SK-N-SH (cell line): ENCODE data around the gene SPINK1. TPM values are rescaled to one million over a fixed set of nuclear protein-coding genes. Genes with fewer than 3 reads are reported as not detected.

Source experiments
- CTCF ChIA-PET: fragments of 300-600, 350-600 bp; formaldehyde crosslinking; extraction: SDS; loops from one replicate; lab custom pipeline; 2021; lab: Yijun Ruan, JAX
- POLR2A ChIA-PET: fragments of 350-600 bp; sonication (Branson Sonifier 250); formaldehyde crosslinking; extraction: SDS; loops from one replicate; lab custom pipeline; 2020; ENCODE audit warnings: antibody characterized with exemption, inconsistent platforms; lab: Yijun Ruan, JAX
- DNase-seq: peaks from one replicate; pipeline ENCODE4 v3.0.0; 2012
- H2AFZ ChIP-seq: fragments of 200-600 bp; sonication (generic); 2 replicates; pipeline ENCODE4 v1.8.1; 2016; ENCODE audit warnings: antibody characterized with exemption, mild to moderate bottlenecking, low read depth
- H3F3A ChIP-seq: fragments of 200-600 bp; sonication (generic); replicated peaks from 2 replicates; pipeline ENCODE3; 2016; ENCODE audit warnings: antibody characterized with exemption, mild to moderate bottlenecking; ENCODE audit not compliant: insufficient read depth
- H3K27ac ChIP-seq, 2 experiments: fragments of 200-500 bp in 1 of 2; fragments of 200-600 bp in 1 of 2; sonication (Bioruptor generic) in 1 of 2; sonication (generic), shearing (Covaris generic) in 1 of 2; 2 replicates each; pipeline versions ENCODE4 v1.5.1 to v1.6.1; 2014 to 2016; ENCODE audit warnings: low read depth in 2 of 2, inconsistent platforms in 1 of 2, low read length in 1 of 2, mild to moderate bottlenecking in 1 of 2, mixed read lengths in 1 of 2
- H3K27me3 ChIP-seq: fragments of 200-600 bp; sonication (generic), shearing (Covaris generic); 2 replicates; pipeline ENCODE4 v1.6.1; 2016; ENCODE audit warnings: mixed run types; ENCODE audit not compliant: insufficient read depth
- H3K36me3 ChIP-seq, 2 experiments: fragments of 200-500 bp in 1 of 2; fragments of 200-600 bp in 1 of 2; sonication (Bioruptor generic) in 1 of 2; sonication (generic) in 1 of 2; replicated peaks in 1 of 2; 2 replicates each; pipeline versions ENCODE3 to v1.5.1; 2014 to 2016; ENCODE audit warnings: low read length in 1 of 2, mild to moderate bottlenecking in 1 of 2; ENCODE audit not compliant: insufficient read depth in 2 of 2, control insufficient read depth in 1 of 2
- H3K4me1 ChIP-seq, 2 experiments: fragments of 200-500 bp in 1 of 2; fragments of 200-600 bp in 1 of 2; sonication (Bioruptor generic) in 1 of 2; sonication (generic), shearing (Covaris generic) in 1 of 2; 2 replicates each; pipeline versions ENCODE4 v1.5.1 to v1.6.1; 2014 to 2016; ENCODE audit warnings: low read depth in 1 of 2, low read length in 1 of 2, mixed run types in 1 of 2; ENCODE audit not compliant: insufficient read depth in 2 of 2, control insufficient read depth in 1 of 2
- H3K4me2 ChIP-seq: fragments of 200-600 bp; sonication (generic), shearing (Covaris generic); 2 replicates; pipeline ENCODE4 v1.6.1; 2017; ENCODE audit warnings: mixed run types
- H3K4me3 ChIP-seq, 2 experiments: fragments of 200-500 bp in 1 of 2; fragments of 200-600 bp in 1 of 2; sonication (Bioruptor generic) in 1 of 2; sonication (generic), shearing (Covaris generic) in 1 of 2; 2 replicates each; pipeline versions ENCODE4 v1.5.1 to v1.8.1; 2014 to 2016; ENCODE audit warnings: low read depth in 2 of 2, inconsistent platforms in 1 of 2, low read length in 1 of 2, mild to moderate bottlenecking in 1 of 2, mixed read lengths in 1 of 2, moderate library complexity in 1 of 2
- H3K79me2 ChIP-seq: fragments of 200-600 bp; sonication (generic); 2 replicates; pipeline ENCODE4 v1.8.1; 2017; ENCODE audit warnings: mild to moderate bottlenecking; ENCODE audit not compliant: insufficient read depth
- H3K9ac ChIP-seq: fragments of 200-600 bp; sonication (generic); 2 replicates; pipeline ENCODE4 v1.6.1; 2017; ENCODE audit warnings: mixed run types
- H3K9me2 ChIP-seq: fragments of 200-600 bp; sonication (generic); 2 replicates; pipeline ENCODE4 v1.6.1; 2017; ENCODE audit warnings: mixed run types
- H3K9me3 ChIP-seq: fragments of 200-600 bp; sonication (generic); 2 replicates; pipeline ENCODE4 v1.6.1; 2017; ENCODE audit warnings: mixed run types, mild to moderate bottlenecking, moderate library complexity
- H4K20me1 ChIP-seq: fragments of 200-600 bp; sonication (generic); 2 replicates; pipeline ENCODE4 v1.6.1; 2017; ENCODE audit warnings: mild to moderate bottlenecking, mixed run types; ENCODE audit not compliant: insufficient read depth
- ELF1 ChIP-seq: IDR thresholded peaks from 2 replicates; pipeline ENCODE4 v1.4.0; 2012
- EP300 ChIP-seq, 2 experiments: IDR thresholded peaks; 2 replicates each; pipeline versions ENCODE4 v1.4.0 to v1.6.1; 2012; ENCODE audit warnings: borderline replicate concordance in 1 of 2, low read depth in 1 of 2, low read length in 1 of 2
- EZH2phosphoT487 ChIP-seq: fragments of 200-600 bp; sonication (generic); IDR thresholded peaks from 2 replicates; pipeline ENCODE4 v1.6.1; 2017; ENCODE audit warnings: low read depth, mixed run types, mild to moderate bottlenecking, antibody characterized with exemption, moderate library complexity, borderline replicate concordance
- FOSL2 ChIP-seq: IDR thresholded peaks from 2 replicates; pipeline ENCODE4 v1.4.0; 2012; ENCODE audit warnings: low read depth, mild to moderate bottlenecking, moderate library complexity, borderline replicate concordance
- FOXJ3 ChIP-seq: sonication (generic); formaldehyde crosslinking; IDR thresholded peaks from 2 replicates; pipeline ENCODE4 v1.5.1; 2020; ENCODE audit warnings: mild to moderate bottlenecking, missing genetic modification reagents
- FOXM1 ChIP-seq: IDR thresholded peaks from 2 replicates; pipeline ENCODE4 v1.4.0; 2012; ENCODE audit warnings: low read depth, mild to moderate bottlenecking
- GABPA ChIP-seq: IDR thresholded peaks from 2 replicates; pipeline ENCODE4 v1.4.0; 2012; ENCODE audit warnings: low read depth, mild to moderate bottlenecking
- GATA2 ChIP-seq: sonication (generic); formaldehyde crosslinking; IDR thresholded peaks from 2 replicates; pipeline ENCODE4 v1.5.0; 2020; ENCODE audit warnings: mild to moderate bottlenecking, missing genetic modification reagents
- JUND ChIP-seq: IDR thresholded peaks from 2 replicates; pipeline ENCODE4 v1.4.0; 2012
- MEF2A ChIP-seq: IDR thresholded peaks from 2 replicates; pipeline ENCODE4 v1.4.0; 2012; ENCODE audit warnings: low read depth, borderline replicate concordance
- MXI1 ChIP-seq: IDR thresholded peaks from 2 replicates; pipeline ENCODE4 v1.6.1; 2012; ENCODE audit warnings: mild to moderate bottlenecking, low read depth, low read length, improper control_type of control experiment
- POLR2AphosphoS5 ChIP-seq: IDR thresholded peaks from 2 replicates; pipeline ENCODE4 v1.6.1; 2012; ENCODE audit warnings: low read depth, low read length
- RAD21 ChIP-seq: IDR thresholded peaks from 2 replicates; pipeline ENCODE4 v1.6.1; 2012; ENCODE audit warnings: mild to moderate bottlenecking, low read length
- RCOR1 ChIP-seq: fragments of 150-350 bp; IDR thresholded peaks from 2 replicates; pipeline ENCODE4 v1.6.1; 2017; ENCODE audit warnings: antibody characterized with exemption, low read length
- RFX5 ChIP-seq: IDR thresholded peaks from 2 replicates; pipeline ENCODE4 v1.6.1; 2012; ENCODE audit warnings: mild to moderate bottlenecking, improper control_type of control experiment, low read length
- RXRA ChIP-seq: IDR thresholded peaks from 2 replicates; pipeline ENCODE4 v1.4.0; 2012; ENCODE audit warnings: low read depth, mild to moderate bottlenecking, borderline replicate concordance
- SIN3A ChIP-seq: IDR thresholded peaks from 2 replicates; pipeline ENCODE4 v1.6.1; 2012; ENCODE audit warnings: low read depth, mild to moderate bottlenecking, low read length, moderate library complexity, borderline replicate concordance
- SMC3 ChIP-seq: IDR thresholded peaks from 2 replicates; pipeline ENCODE4 v1.6.1; 2012; ENCODE audit warnings: low read depth, low read length, improper control_type of control experiment
- TAF1 ChIP-seq: IDR thresholded peaks from 2 replicates; pipeline ENCODE4 v1.6.1; 2012; ENCODE audit warnings: low read depth, mild to moderate bottlenecking, low read length, moderate library complexity, borderline replicate concordance
- TCF12 ChIP-seq: IDR thresholded peaks from 2 replicates; pipeline ENCODE4 v1.4.0; 2012
- TEAD4 ChIP-seq: IDR thresholded peaks from 2 replicates; pipeline ENCODE4 v1.4.0; 2012; ENCODE audit warnings: mild to moderate bottlenecking, borderline replicate concordance; ENCODE audit not compliant: insufficient read depth
- USF1 ChIP-seq: IDR thresholded peaks from 2 replicates; pipeline ENCODE4 v1.4.0; 2012; ENCODE audit warnings: low read depth, borderline replicate concordance
- USF2 ChIP-seq: fragments of 150-350 bp; IDR thresholded peaks from 2 replicates; pipeline ENCODE4 v1.6.1; 2017; ENCODE audit warnings: antibody characterized with exemption, low read length, low read depth, borderline replicate concordance
- YY1 ChIP-seq: IDR thresholded peaks from 2 replicates; pipeline ENCODE4 v1.4.0; 2012; ENCODE audit warnings: low read depth, mild to moderate bottlenecking
- WGBS: methylation state at CpG from one replicate; pipeline ENCODE4 v1.1.6; 2017; ENCODE audit warnings: low lambda C conversion rate; 5-methylcytosine and 5-hydroxymethylcytosine counted together
- polyA plus RNA-seq, 3 experiments: library from polyadenylated mRNA; depleted of rRNA; stranded (reverse); fragments of >200 nt; gene quantifications; 2 replicates each; pipeline ENCODE4 v1.2.3, GENCODE V29; 2012
- TF ChIP-seq, protein P1 (sequence below): fragments of 200-600 bp; sonication (generic); IDR thresholded peaks from 2 replicates; pipeline ENCODE4 v1.6.1; 2017; ENCODE audit warnings: antibody characterized with exemption, mild to moderate bottlenecking, moderate library complexity

The SPINK1 gene
- polyA plus RNA-seq, 1 of the 3 experiments (the other 2 are of a cell fraction), result not detected

- H4K20me1 ChIP-seq, result no peaks in the 10 kb centered on the region
- 24% methylated on average over 3 of the region's 3 CpGs for WGBS
- ChIA-PET POLR2A (no interaction called here), CTCF (interaction anchor here (1.1 to 2.4 kb wide), 4 partner anchors 33 to 226 kb away, joined by 3 to 8 read pairs (median 5); no protein-coding TSS in a partner anchor)
- no peak overlapping the region for H3K27ac ChIP-seq
- no peaks in the 10 kb centered on the region for H3K79me2 ChIP-seq
- H3K9ac ChIP-seq, result no peak overlapping the region
- no peaks in the 10 kb centered on the region for H3K27me3 ChIP-seq
- H3K9me2 ChIP-seq, result no peaks in the 10 kb centered on the region
- no peak for TF ChIP-seq JUND
- no peak for TF ChIP-seq RXRA
- no peak for TF ChIP-seq EP300 (IDR thresholded peaks at IDR 0.05; ENCODE audit: borderline replicate concordance in 1 of 2, low read depth in 1 of 2, low read length in 1 of 2)
- TF ChIP-seq GABPA, result no peak
- no peak for TF ChIP-seq YY1
- TF ChIP-seq USF1, result no peak
- TF ChIP-seq FOSL2, result no peak
- no peak for TF ChIP-seq ELF1
- no peak for TF ChIP-seq TAF1
- no peak for TF ChIP-seq GATA2 (CRISPR knock-in tag)
- TF ChIP-seq USF2, result no peak
- TF ChIP-seq, all 33 proteins: peak for 0
- no peak overlapping the region for H2AFZ ChIP-seq
- no peaks in the 10 kb centered on the region for H3F3A ChIP-seq
- H3K4me2 ChIP-seq, result no peak overlapping the region
- DNase-seq, result no peak
- no peak overlapping the region for H3K4me3 ChIP-seq
- no peaks in the 10 kb centered on the region for H3K36me3 ChIP-seq
- H3K9me3 ChIP-seq, result no peaks in the 10 kb centered on the region
- H3K4me1 ChIP-seq, result 0 out of 4 replicates have a peak, but pooled peaks cover 0 to under 1% of the 10 kb centered on the region in 2 experiments
Observed at GRCh38 chr5:147854331-147854730, 22.9 kb upstream of the SPINK1 start.

DNA sequence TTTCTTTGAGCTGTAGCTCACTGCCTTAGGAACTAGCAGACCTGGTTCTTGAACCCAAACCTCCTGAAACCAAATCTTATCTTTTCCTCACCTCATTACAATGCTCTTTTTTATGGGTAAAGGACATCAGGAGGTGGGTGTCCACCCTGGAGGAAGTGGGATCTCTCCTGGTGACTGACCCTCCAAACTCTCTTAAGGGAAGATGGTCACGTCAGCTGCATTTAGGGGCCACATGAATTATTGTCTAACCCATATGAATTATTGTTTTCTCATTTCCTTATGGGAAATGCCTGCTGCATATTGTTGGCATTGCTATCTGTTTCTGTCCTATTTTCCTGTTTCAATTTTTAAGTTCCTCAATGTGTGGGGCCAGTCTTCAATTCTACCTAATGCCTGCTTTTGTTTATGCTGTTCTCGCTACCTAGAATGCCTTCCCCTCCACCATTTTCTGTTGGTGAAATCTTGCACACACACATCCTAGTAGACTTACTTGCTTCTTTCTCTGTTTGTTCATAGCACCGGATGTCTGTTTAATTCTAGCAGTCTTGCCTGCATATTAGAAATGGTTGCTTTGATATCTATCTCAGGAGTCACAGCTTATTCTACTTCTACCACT is 22.0 kb upstream of the SPINK1 start:
- Histone ChIP-seq H3K36me3 (no peaks in the 10 kb centered on the region), H3K9me3 (no peaks in the 10 kb centered on the region)
- TF ChIP-seq GATA2 (CRISPR knock-in tag) (no peak), FOXJ3 (CRISPR knock-in tag) (no peak), TCF12 (no peak), MEF2A (no peak), RXRA (no peak), EZH2phosphoT487 (no peak), USF1 (no peak), FOXM1 (no peak), SMC3 (no peak), ELF1 (no peak), POLR2AphosphoS5 (no peak), RCOR1 (no peak), SIN3A (no peak), RAD21 (no peak), MXI1 (no peak), TEAD4 (no peak), RFX5 (no peak)
- TF ChIP-seq, protein P1, sequence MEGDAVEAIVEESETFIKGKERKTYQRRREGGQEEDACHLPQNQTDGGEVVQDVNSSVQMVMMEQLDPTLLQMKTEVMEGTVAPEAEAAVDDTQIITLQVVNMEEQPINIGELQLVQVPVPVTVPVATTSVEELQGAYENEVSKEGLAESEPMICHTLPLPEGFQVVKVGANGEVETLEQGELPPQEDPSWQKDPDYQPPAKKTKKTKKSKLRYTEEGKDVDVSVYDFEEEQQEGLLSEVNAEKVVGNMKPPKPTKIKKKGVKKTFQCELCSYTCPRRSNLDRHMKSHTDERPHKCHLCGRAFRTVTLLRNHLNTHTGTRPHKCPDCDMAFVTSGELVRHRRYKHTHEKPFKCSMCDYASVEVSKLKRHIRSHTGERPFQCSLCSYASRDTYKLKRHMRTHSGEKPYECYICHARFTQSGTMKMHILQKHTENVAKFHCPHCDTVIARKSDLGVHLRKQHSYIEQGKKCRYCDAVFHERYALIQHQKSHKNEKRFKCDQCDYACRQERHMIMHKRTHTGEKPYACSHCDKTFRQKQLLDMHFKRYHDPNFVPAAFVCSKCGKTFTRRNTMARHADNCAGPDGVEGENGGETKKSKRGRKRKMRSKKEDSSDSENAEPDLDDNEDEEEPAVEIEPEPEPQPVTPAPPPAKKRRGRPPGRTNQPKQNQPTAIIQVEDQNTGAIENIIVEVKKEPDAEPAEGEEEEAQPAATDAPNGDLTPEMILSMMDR, result no peak
- TF ChIP-seq, all 33 proteins: peak for 0
- Histone ChIP-seq H3K4me2 (no peak overlapping the region), H3K27ac (no peak overlapping the region), H3K27me3 (no peaks in the 10 kb centered on the region), H3K4me1 (0 out of 4 replicates have a peak, but pooled peaks cover 0 to 9% of the 10 kb centered on the region in 2 experiments), H3K4me3 (no peak overlapping the region), H3K9me2 (no peaks in the 10 kb centered on the region), H4K20me1 (no peaks in the 10 kb centered on the region), H3K79me2 (no peaks in the 10 kb centered on the region), H3F3A (no peaks in the 10 kb centered on the region), H3K9ac (no peak overlapping the region), H2AFZ (no peak overlapping the region)
- POLR2A ChIA-PET, result no interaction called here
- WGBS, result 50% methylated on average over 3 of the region's 3 CpGs
- CTCF ChIA-PET, result interaction anchor here (1.6 kb wide), 1 partner anchor 82 kb away, joined by 6 read pairs; no protein-coding TSS in a partner anchor
- DNase-seq, result no peak
